ENCODE data around the gene SUPT6H.

The SUPT6H gene

GRCh38 chr17:28750178-28751047, 88.4 kb downstream of the SUPT6H start:
- H3K27me3 Mint-ChIP-seq: no peaks in the 10 kb centered on the region
- H3K27ac Mint-ChIP-seq: peak overlapping the region; percentile 10
- peaks cover 2% of the 10 kb centered on the region for H3K36me3 Mint-ChIP-seq
- peaks cover 12% of the 10 kb centered on the region for H3K4me1 Mint-ChIP-seq (ENCODE audit: low read depth)
- H3K4me3 Mint-ChIP-seq: peak overlapping the region; percentile 17
- H3K9me3 Mint-ChIP-seq (ENCODE audit: low read depth): no peaks in the 10 kb centered on the region

- Mint-ChIP-seq H3K4me1 (ENCODE audit: low read depth) (peaks cover 11% of the 10 kb centered on the region), H3K4me3 (no peak overlapping the region), H3K9me3 (ENCODE audit: low read depth) (no peaks in the 10 kb centered on the region), H3K27ac (no peak overlapping the region), H3K27me3 (no peaks in the 10 kb centered on the region), H3K36me3 (peaks cover 2% of the 10 kb centered on the region)
These were observed 89.8 kb downstream of the SUPT6H start for GRCh38 chr17:28751600-28752366.
